DMS79 (cell line): ENCODE measurements around the gene ULK4.
"Not testable (repeated sequence)": the region's sequence is repeated elsewhere in the genome, so short reads cannot be mapped to it uniquely, and the experiment has no call there.

Experiments
- DNase-seq: peaks from one replicate; lab custom pipeline; 2025; lab: John Stamatoyannopoulos, UW

ULK4 gene

DNA sequence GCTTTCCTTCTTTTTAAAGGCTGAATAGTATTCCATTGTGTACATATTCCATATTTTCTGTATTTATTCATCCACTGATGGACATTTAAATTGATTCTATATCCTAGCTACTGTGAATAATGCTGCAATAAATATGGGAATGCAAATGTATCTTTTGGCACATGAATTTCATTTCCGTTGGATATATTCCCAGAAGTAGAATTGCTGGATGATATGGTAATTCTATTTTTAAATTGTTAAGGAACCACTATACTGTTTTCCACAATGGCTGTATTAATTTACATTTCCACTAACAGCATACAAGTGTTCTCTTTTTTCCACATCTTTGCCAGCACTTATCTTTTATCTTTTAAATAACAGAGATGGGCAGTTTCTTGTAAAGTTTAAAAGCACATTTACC is 459.9 kb downstream of the ULK4 start:
- DNase-seq: no peak

DNA sequence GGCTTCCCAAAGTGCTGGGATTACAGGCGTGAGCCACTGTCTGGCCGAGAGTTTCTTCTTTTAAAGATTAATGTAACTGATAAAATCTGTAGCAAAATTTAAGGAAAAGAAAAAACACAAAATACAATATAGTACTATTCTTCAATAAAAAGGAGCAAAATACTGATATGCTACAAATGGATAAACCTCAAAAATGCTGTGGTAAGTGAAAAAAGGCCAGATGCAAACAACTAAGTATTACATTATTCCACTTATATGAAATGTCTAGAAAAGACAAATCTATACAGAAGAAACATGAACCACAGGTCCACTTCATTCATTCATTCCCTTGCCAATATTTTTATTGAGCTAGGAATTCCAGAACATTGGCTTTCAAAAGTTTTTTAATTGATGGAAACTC is 463.1 kb downstream of the ULK4 start:
- DNase-seq: no peak

DNA sequence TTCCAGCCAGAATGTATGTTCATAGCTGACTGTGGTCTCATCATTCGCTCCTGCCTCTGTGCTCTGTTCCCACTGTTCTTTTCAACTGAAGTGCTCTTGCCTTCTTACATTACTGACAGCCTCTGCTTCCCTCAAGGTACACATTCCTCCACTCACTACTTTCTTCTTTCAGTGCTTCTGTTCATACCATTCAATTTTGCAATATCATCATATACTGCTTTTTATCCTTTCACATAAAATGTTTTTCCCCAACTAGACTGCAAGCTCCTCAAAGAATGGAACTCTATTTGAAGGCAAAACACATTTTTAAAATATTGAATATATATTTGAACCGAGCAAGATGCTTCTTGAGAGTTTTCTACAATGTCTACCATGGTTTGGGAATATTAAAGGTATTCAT is 471.5 kb downstream of the ULK4 start:
- DNase-seq: no peak

DNA sequence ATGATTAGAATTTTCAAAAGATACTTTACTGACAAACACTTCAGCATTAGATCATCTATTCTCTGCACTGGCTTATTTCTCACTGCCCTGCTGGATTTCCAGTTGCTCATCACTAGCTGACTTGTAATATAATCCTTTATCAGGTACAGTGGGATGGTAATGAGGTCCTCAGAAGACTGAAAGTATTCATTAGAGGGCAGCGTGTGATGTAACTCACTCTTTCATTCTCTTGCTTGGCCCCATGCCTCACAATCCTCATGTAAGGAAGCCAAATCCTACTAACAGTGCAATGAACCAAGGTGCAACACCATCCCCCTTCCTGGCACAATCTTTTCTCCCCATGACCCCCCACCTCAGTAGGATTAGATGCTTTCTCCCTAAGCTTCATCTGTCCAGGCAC is 472.7 kb downstream of the ULK4 start:
- no peak for DNase-seq

DNA sequence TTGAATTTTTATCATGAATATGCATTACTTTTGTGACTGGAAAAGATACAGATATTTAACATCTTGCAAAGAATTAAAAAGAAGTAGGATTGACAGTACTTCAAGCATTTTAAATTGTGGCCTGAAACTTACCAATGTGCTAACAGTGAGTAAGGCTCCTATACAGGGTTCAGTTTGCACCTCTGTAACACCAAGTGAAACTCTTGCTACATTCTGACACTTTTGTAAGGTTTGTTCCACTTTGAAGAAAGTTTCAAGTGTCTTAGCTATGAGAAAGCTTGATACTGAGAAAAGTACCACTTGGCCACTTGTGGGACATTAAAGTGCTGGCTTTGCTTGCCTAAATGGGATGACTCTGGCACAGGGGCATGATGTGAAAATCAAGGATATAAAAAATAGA is 473.4 kb downstream of the ULK4 start:
- no peak for DNase-seq

DNA sequence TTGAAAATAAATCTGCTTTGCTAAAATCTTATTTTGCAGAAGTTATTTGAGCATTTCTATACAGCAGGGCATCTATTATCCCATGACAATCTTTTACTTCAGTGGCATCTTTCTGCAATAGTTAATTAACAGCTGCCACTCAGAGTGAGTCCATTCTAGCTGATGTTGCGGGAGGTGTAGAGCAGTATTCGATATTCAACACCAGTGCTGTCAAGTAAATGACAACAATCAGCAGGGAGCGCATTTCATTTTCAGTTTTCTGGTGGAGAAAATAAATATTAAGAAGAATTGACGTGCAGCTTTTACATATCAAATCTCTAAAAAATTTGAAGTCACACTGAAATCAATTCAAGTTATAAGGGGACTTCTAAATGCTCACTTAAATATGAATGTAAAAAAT is 476.4 kb downstream of the ULK4 start:
- DNase-seq: no peak

DNA sequence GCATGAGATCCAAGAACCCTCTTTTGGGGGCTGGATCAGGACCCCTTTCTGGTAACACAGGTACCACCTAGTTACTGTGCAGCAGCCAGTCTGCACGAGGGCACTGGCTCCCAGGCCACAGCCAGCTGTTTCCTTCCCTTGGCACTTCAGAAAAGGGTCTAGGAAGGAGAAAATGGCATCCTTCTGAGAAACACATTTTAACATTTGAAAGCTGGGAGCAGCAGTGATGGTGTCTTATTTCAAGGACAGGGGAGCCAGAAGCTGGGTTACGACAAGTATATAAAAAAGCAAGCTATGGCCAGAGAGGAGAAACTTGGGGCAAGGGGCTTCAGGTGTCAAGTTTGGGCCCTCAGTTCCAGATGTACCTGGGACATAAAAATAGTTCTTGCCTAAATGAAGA is 479.8 kb downstream of the ULK4 start:
- no peak for DNase-seq

DNA sequence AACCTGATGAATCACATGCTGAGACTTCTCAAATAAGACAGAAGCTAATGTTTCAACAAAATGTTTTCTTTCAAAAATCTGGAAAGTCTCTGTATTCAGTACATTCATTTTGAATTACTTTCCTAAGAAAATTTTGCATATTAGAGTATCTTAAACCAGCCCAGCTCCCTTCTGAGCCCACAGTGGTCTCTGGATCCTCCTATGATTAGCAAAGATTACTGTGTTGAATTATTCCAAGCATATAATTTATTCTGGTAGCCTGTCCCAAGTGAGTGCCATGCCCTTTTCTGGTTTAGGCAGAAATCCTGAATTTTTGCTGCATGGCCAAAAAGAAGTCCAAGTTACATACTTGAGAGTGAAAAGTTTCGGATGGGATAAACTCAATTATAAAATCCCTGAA is 483.6 kb downstream of the ULK4 start:
- no peak for DNase-seq

DNA sequence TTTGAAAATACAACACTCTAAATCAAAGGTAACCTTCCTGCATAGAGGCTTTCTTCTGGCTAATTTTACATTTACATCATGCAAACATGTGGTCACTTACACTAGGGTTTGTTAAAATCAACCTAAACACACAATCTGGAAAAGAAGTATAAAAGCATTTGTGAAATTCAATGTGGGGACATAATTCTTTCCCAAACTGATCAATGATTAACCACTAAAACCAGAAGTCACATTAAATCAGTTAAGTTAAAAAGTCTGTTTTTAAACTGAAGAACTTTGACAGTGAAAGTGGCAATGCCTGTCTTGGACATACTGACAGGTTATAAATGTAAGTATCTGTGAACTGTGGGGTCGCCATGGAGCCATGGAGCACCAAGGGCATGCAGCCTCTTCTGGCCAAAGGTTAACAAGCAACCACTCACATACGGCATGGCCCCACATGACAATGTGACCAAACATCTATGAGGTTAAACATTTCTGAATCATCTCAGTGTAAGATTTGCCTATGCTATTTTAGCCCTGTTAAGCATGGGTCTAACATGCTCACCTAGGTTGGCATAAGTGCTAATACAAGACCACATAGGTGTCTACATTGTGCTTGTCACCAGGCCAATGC is 484.4 kb downstream of the ULK4 start:
- no peak for DNase-seq

DNA sequence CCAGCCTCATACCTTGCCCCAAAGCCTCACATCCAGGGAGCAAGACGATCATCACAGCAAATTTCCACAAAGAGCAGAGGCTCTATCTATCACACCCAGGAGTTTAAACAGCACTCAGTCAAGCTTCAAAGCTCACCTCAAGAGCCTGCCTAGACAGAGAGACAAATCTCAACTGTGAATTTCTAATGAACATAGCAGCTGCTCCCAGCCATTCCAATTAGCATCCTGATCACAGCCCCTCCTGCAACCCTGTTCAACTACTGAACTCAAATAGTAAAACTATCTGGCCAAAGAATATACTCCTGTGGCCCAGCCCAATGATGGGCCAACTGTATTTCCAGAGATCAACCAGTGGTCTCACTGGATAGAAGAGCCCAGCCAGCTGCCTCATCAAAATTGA is 492.8 kb downstream of the ULK4 start:
- DNase-seq: no peak

DNA sequence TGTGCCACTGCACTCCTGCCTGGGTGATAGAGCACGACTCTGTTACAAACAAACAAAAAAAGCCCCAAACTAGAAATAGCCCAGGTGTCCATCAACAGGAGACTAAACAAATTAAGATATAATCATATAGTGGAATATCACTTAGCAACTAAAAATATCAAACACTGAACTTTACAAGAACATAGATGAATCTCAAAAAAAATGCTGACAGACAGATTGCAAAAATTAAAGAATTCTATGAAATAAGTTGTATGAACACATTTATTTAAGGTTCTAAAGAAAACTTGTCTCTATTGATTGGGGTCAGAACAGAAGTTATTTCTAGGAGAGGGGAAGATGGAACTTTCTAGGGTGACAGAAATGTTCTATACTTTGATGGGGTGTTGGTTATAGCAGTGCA is 494.4 kb downstream of the ULK4 start:
- DNase-seq: no peak

DNA sequence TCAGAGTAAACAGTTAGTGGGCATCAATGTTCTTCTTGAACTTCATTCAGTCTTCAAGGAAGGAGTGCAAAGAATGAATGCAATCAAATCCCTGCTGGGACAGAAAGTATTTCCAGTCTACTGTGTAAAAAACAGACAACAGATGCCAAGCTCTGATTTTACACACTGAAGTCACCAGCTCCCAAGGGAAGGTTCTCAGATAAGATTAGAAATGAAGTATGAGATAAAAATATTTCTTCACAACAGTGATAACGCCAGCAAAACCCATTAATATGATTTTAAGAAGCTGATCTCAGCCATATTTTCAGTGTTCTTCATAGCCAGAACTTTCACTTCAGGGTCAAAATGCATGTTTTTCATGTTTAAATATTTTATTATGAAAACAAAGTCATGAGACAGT is 497.0 kb downstream of the ULK4 start:
- DNase-seq: no peak

DNA sequence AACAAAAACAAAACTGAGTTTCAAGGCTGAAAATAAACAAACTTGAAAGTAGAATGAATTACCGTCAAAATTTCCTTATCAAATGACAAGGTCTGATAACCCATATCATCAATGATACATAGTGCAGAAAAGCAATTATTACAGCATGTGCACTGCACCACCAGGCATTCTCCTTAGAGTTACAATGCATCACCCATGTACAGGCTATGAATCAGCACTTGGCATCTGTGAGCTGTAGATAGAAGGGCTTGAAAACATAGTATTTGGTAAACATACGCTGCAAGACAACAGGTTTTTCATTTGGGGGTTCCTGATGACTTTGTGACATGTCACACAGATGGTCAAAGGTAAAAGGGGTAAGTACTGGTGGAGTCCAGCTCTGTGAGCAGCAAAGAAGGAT is 497.5 kb downstream of the ULK4 start:
- no peak for DNase-seq

DNA sequence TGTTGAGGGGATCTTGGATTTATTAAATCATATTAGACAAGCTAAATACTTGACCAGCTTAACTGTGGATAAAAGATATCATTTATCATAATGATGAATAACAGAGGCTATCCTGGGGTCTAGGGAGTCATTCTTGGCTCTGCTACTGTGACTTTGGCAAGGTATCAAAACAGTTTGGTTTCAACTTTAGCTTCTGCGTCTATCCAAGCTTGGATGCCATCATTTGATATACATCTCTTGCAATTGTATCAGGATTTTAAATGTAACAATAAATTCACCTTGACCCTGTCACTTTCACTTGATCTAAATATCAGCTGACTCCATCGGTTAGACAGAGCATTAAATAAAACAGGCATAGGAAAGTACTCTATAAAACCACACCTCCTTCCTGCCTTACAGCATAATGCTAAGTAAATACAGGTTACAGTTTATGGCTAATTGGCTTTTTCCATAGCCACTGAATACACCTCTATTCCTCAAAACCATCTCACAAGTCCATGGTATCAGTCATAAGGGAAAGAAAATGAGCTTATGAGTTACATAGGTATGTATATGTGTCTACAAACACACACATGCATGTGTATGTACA is 499.7 kb downstream of the ULK4 start:
- no peak for DNase-seq

DNA sequence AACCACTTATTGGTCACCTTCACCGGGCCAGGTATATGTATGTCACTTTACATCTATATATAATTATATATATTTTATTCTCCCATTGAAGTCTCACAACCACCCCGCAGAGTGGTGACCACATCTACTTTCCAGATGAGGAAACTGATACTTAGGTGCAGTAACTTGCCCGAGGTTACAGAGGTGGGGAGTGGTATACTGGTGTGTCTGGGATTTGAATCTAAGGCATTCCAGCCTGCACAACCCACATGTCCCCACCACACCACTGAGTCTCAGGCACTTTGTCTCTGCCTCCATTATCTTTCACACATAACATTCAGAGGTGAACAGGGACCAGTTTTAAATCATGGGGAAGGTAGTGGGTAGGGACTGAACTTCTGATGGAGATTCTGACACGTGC is 501.2 kb downstream of the ULK4 start:
- no peak for DNase-seq

DNA sequence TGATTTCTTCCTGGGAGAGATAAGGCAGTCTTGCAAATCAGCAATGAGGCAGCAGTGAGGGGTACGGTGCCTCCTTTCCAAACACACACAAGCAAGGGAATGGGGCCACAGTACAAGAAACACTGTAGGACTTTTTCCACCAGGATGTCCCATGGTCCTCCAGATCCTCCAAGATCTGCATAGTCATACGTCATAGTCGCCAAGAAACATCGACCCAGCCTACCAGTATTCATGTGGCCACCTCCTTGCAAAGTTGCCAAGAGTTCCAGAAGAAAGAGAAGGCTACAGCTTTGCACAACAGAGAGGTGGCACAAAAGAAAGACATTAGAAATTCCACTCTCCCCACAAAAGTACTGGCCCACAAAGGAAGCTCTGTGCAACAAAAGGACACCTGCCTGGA is 504.7 kb downstream of the ULK4 start:
- DNase-seq: no peak

DNA sequence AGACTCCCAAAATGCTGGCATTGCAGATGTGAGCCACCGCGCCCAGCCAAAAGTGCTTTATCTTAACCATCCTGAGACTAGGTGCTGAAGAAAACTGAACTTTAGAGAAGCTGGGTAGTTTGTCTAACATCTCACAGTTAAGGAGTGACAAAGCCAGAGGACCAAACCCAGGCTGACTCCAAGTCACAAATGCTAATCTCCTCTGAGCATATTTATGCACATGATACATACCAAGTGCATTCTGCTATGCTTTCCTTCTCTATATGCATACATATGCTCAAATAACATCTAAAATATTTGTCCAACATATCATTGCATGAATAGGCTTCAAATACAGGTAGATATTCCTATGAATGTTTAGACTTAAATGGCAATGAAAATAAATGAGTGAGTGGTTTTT is 505.7 kb downstream of the ULK4 start:
- no peak for DNase-seq

DNA sequence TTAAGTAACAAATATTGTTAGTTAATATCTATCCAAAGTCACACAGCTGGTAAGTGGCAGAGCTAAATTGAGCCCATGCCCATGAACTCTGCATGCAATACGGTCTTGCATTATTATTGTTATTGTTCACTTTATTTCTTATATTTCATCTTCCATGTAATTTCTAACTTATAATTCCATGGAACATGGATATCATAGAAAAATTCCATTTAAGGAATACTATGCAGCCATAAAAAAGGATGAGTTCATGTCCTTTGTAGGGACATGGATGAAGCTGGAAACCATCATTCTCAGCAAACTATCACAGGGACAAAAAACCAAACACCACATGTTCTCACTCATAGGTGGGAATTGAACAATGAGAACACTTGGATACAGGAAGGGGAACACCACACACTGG is 508.3 kb downstream of the ULK4 start:
- not testable (repeated sequence) for DNase-seq

DNA sequence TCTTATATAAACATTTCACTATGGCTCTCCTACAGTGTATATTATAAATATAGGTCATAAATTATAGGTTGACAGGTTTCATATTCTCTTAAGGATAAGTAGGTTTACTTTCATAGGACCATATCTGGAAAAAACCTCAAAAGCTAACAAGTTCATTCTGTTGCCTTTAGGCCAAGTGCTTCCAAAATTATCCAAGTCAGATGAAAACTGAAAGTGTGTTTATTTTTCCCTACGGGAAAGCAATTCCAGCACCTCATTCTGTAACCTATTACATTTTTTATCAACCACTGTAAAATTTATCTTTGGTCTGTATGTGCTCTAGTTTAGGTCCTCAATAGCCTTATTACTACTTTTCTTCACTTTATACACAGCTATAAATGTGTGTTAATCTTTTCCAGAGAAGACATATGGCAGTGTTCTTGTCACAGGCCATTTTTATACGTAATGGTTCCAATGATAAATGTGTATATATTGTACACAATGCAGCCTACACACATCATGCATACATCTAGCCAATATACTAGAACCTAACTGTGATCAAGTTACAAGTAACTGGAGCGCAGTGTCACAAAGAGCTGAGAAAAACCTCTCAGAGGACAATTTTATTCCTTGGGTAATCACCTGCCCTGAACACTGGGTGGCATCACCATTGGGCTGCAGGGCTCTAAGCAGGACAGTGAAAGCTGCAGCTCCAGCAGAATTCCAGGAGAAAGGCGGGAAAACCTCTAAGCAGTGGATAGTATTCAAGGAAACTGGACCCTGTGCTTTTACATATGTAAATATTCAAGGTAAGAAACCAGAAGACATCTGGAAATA is 511.3 kb downstream of the ULK4 start:
- DNase-seq: no peak

DNA sequence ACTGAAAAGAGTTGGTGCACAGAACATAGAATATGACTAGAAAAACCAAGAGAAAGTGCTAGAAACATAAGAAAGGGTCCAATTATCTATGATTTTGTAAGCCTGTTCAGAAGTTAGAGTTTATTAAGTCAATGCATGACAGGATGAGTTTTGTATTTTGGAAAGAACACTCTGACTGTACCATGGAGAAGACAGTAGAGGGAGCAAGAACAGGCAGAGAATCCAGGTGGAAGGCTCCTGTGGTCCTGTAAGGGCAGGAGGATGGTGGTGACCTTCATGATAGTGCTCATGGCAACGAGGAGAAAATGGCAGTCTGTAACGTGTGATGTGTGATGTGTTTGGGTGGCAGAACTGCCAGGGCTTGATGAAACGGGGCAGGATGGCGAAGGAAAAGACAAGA is 513.5 kb downstream of the ULK4 start:
- DNase-seq: no peak

DNA sequence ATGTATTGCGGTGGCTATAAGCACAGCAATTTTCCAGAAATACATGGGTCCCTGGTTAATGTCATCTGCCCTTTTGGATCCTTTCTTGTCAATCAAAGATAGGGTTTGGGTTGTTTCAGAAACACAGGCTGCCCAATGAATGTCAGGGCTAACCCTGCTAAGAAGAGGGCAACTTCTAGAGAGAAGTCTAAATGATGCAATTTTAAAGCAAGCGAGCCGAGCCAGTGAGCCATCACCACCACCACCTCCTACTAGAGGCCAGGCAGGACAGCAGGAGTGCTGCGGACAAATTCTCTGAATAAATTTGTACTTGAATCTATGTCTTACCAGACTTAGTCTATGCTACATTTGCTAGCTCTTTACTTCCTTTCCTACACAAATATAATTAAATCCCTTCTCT is 514.2 kb downstream of the ULK4 start:
- DNase-seq: no peak

DNA sequence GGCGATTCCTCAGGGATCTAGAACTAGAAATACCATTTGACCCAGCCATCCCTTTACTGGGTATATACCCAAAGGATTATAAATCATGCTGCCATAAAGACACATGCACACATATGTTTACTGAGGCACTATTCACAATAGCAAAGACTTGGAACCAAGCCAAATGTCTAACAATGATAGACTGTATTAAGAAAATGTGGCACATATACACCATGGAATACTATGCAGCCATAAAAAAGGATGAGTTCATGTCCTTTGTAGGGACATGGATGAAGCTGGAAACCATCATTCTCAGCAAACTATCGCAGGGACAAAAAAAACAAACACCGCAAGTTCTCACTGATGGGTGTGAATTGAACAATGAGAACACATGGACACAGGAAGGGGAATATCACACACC is 515.6 kb downstream of the ULK4 start:
- not testable (repeated sequence) for DNase-seq

DNA sequence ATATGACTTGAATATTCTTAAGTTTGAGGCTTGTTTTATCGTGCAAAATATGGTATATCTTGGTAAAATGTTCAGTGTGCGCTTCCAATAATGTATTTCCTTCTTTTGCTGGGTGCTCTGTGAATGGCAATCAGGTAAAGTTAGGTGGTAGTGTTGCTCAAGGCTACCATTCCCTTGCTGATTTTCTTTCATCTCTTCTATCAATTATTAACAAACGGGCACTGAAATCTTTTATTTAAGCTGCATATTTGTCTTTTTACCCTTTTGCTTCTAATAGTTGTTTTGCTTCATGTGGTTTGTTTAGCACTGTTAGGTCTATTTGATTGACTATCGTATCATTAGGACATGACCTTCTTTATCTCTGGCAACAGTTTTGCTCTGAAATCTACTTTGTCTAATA is 520.3 kb downstream of the ULK4 start:
- DNase-seq: no peak

DNA sequence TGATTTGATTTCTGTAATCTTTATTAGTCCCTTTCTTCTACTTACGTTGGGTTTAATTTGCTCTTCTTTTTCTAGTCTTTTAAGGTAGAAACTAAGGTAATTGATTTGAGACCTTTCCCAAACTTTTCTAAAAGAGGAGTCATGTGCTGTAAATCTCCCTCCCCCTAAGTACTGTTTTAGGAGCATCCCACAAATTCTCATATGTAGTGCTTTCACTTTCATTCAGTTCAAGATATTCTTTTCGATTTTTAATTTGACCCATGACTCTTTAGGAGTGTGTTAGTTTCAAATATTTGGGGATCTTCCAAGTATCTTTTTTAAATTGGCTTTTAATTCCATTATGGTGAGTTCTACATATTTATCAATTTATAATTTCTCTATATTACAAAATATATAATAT is 520.8 kb downstream of the ULK4 start:
- no peak for DNase-seq
